Measurements from ENCODE around the gene KIF2C. TPM values are rescaled to one million over a fixed set of nuclear protein-coding genes. Genes with fewer than 3 reads are reported as not detected.

Gene KIF2C
- total RNA-seq, 1 experiment from 2014 or later: 92.6 TPM

DNA sequence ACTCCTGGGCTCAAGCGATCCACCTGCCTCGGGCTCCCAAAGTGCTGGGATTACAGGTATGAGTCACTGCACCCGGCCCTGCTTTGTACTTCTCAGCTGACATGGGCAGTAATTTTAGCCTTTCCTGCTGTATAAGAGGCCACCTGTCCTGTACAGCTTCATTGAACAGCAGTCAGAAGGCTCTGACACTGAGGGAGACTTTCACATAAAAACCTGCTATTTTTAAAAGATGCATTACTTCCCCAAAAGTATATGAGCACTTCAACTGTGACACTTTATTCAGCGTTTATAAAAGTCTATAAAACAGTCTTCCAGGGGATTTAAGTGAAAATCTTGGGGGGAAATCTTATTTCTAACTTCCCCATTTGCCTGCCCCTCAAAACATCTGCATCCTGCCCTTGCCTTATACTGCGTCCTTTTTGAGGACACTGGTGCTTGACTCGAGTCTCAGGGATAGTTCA lies 26.3 kb upstream of the KIF2C start:
- peaks cover 19 to 29% of the 10 kb centered on the region in 2 experiments for H3K4me1 ChIP-seq (ENCODE audit: control insufficient read depth in 1 of 2, insufficient read depth in 2 of 2, low read length in 2 of 2)
- H2AFZ ChIP-seq (ENCODE audit: low read depth, low read length, poor library complexity, severe bottlenecking): no peak overlapping the region
- BruUV-seq (replicated peaks): no TSS peak
- RAD21 ChIA-PET (ENCODE audit: low non-redundant PET in 1 of 2, low total read pairs in 2 of 2, uncharacterized antibody in 2 of 2, unreplicated experiment in 2 of 2): no interaction called here
- H3K36me3 ChIP-seq (ENCODE audit: control insufficient read depth in 1 of 2, insufficient read depth in 2 of 2, low read length in 2 of 2): no peaks in the 10 kb centered on the region
- ATAC-seq (peak; percentile 77), DNase-seq (ENCODE audit: low read depth, low spot score) (no peak)
- 0 out of 2 replicates have a peak, but pooled peaks cover 4% of the 10 kb centered on the region for H3K27me3 ChIP-seq (ENCODE audit: insufficient read depth, low read length)
- H3K9me3 ChIP-seq (ENCODE audit: control insufficient read depth in 1 of 2, insufficient read depth in 1 of 2, low read depth in 1 of 2, low read length in 2 of 2): no peaks in the 10 kb centered on the region
- POLR2A ChIA-PET: interaction anchor here (1.9 to 3.2 kb wide), 2 partner anchors 8 to 106 kb away, joined by 4 to 52 read pairs; no protein-coding TSS in a partner anchor
- no peaks in the 10 kb centered on the region for H4K20me1 ChIP-seq (ENCODE audit: insufficient read depth)
- TF ChIP-seq FOSL1 (IDR thresholded peaks at IDR 0.05; ENCODE audit: low read depth) (peak; percentile 76), SP1 (IDR thresholded peaks at IDR 0.05; ENCODE audit: low read depth) (peak; percentile 26; the same call in 1 of the 2 replicates), TCF7L2 (IDR thresholded peaks at IDR 0.05; ENCODE audit: borderline replicate concordance, extremely low read depth, insufficient read depth, insufficient read length) (peak; percentile 85), JUND (IDR thresholded peaks at IDR 0.05) (peak; percentile 80), POLR2AphosphoS5 (IDR thresholded peaks at IDR 0.05; ENCODE audit: low read depth, low read length) (peak; percentile 14; the same call in 1 of the 2 replicates), ELF1 (IDR thresholded peaks at IDR 0.05; ENCODE audit: borderline replicate concordance, low read depth) (no peak), EZH2phosphoT487 (IDR thresholded peaks at IDR 0.05; ENCODE audit: borderline replicate concordance) (no peak)
- TF ChIP-seq, protein P1, sequence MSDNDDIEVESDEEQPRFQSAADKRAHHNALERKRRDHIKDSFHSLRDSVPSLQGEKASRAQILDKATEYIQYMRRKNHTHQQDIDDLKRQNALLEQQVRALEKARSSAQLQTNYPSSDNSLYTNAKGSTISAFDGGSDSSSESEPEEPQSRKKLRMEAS (IDR thresholded peaks at IDR 0.05): peak; percentile 33; the same call in 1 of the 2 replicates
- CTCF ChIA-PET: interaction anchor here (0.9 kb wide), 1 partner anchor 61 kb away, joined by 3 read pairs; no protein-coding TSS in a partner anchor
- H3K9ac ChIP-seq (ENCODE audit: low read length): no peak overlapping the region
- H3K4me3 ChIP-seq (replicated peaks in 1 of 2; ENCODE audit: low read depth in 1 of 2, low read length in 2 of 2): no peak overlapping the region
- H3K27ac ChIP-seq (ENCODE audit: low read depth, low read length): no peak overlapping the region
- H3K4me2 ChIP-seq (ENCODE audit: low read length): peak overlapping the region; percentile 61
- H3K9me2 ChIP-seq (ENCODE audit: insufficient read depth): no peaks in the 10 kb centered on the region
- intact Hi-C loops (cut with micrococcal nuclease): no loop called here
- no peaks in the 10 kb centered on the region for H3K79me2 ChIP-seq (ENCODE audit: insufficient read depth, low read length)

DNA sequence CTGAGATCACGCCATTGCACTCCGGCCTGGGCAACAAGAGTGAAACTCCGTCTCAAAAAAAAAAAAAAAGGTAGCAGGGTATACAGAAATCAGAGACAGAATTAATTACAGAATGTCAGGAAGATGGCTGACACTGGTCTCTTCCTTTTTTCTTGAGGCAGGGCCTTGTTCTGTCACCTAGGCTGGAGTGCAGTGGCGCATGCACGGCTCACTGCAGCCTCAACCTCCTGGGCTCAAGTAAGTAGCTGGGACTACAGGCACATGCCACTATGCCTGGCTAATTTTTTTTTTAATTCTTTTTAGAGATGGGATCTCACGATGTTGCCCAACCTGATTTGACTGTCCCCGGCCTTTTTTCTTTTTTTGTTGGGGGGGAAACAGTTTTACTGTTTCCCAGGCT lies 25.1 kb upstream of the KIF2C start:
- intact Hi-C loops (cut with micrococcal nuclease): no loop called here
- peak overlapping the region; percentile 42 for H3K4me2 ChIP-seq (ENCODE audit: low read length)
- DNase-seq (ENCODE audit: low read depth, low spot score): no peak
- no peak overlapping the region for H3K9ac ChIP-seq (ENCODE audit: low read length)
- H3K9me2 ChIP-seq (ENCODE audit: insufficient read depth): no peaks in the 10 kb centered on the region
- no peak overlapping the region for H3K4me3 ChIP-seq (replicated peaks in 1 of 2; ENCODE audit: low read depth in 1 of 2, low read length in 2 of 2)
- H3K27me3 ChIP-seq (ENCODE audit: insufficient read depth, low read length): 0 out of 2 replicates have a peak, but pooled peaks cover 4% of the 10 kb centered on the region
- H3K4me1 ChIP-seq (ENCODE audit: control insufficient read depth in 1 of 2, insufficient read depth in 2 of 2, low read length in 2 of 2): peaks cover 16 to 27% of the 10 kb centered on the region in 2 experiments
- no TSS peak for BruUV-seq (replicated peaks)
- CTCF ChIA-PET: interaction anchor here (0.6 to 1.1 kb wide), 2 partner anchors 82 to 687 kb away, joined by 3 to 4 read pairs; no protein-coding TSS in a partner anchor
- ATAC-seq: peak; percentile 20
- H3K27ac ChIP-seq (ENCODE audit: low read depth, low read length): no peak overlapping the region
- no peaks in the 10 kb centered on the region for H3K9me3 ChIP-seq (ENCODE audit: control insufficient read depth in 1 of 2, insufficient read depth in 1 of 2, low read depth in 1 of 2, low read length in 2 of 2)
- peak overlapping the region; percentile 55 for H2AFZ ChIP-seq (ENCODE audit: low read depth, low read length, poor library complexity, severe bottlenecking)
- RAD21 ChIA-PET (ENCODE audit: low non-redundant PET in 1 of 2, low total read pairs in 2 of 2, uncharacterized antibody in 2 of 2, unreplicated experiment in 2 of 2): no interaction called here
- no peaks in the 10 kb centered on the region for H3K36me3 ChIP-seq (ENCODE audit: control insufficient read depth in 1 of 2, insufficient read depth in 2 of 2, low read length in 2 of 2)
- no peaks in the 10 kb centered on the region for H3K79me2 ChIP-seq (ENCODE audit: insufficient read depth, low read length)
- H4K20me1 ChIP-seq (ENCODE audit: insufficient read depth): no peaks in the 10 kb centered on the region
- POLR2A ChIA-PET: no interaction called here
- TF ChIP-seq, protein P2, sequence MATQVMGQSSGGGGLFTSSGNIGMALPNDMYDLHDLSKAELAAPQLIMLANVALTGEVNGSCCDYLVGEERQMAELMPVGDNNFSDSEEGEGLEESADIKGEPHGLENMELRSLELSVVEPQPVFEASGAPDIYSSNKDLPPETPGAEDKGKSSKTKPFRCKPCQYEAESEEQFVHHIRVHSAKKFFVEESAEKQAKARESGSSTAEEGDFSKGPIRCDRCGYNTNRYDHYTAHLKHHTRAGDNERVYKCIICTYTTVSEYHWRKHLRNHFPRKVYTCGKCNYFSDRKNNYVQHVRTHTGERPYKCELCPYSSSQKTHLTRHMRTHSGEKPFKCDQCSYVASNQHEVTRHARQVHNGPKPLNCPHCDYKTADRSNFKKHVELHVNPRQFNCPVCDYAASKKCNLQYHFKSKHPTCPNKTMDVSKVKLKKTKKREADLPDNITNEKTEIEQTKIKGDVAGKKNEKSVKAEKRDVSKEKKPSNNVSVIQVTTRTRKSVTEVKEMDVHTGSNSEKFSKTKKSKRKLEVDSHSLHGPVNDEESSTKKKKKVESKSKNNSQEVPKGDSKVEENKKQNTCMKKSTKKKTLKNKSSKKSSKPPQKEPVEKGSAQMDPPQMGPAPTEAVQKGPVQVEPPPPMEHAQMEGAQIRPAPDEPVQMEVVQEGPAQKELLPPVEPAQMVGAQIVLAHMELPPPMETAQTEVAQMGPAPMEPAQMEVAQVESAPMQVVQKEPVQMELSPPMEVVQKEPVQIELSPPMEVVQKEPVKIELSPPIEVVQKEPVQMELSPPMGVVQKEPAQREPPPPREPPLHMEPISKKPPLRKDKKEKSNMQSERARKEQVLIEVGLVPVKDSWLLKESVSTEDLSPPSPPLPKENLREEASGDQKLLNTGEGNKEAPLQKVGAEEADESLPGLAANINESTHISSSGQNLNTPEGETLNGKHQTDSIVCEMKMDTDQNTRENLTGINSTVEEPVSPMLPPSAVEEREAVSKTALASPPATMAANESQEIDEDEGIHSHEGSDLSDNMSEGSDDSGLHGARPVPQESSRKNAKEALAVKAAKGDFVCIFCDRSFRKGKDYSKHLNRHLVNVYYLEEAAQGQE (IDR thresholded peaks at IDR 0.05; ENCODE audit: low read depth): no peak
- TF ChIP-seq POLR2A (IDR thresholded peaks at IDR 0.05; ENCODE audit: borderline replicate concordance, extremely low read depth, insufficient read depth, insufficient read length) (no peak), SIN3A (IDR thresholded peaks at IDR 0.05; ENCODE audit: low read depth) (no peak), CBX3 (IDR thresholded peaks at IDR 0.05; ENCODE audit: low read depth) (no peak), FOSL1 (IDR thresholded peaks at IDR 0.05; ENCODE audit: low read depth) (no peak), EZH2 (IDR thresholded peaks at IDR 0.05) (no peak), TCF7L2 (IDR thresholded peaks at IDR 0.05; ENCODE audit: borderline replicate concordance, extremely low read depth, insufficient read depth, insufficient read length) (no peak), CEBPB (IDR thresholded peaks at IDR 0.05; ENCODE audit: low read depth) (no peak)
- TF ChIP-seq, protein P3, sequence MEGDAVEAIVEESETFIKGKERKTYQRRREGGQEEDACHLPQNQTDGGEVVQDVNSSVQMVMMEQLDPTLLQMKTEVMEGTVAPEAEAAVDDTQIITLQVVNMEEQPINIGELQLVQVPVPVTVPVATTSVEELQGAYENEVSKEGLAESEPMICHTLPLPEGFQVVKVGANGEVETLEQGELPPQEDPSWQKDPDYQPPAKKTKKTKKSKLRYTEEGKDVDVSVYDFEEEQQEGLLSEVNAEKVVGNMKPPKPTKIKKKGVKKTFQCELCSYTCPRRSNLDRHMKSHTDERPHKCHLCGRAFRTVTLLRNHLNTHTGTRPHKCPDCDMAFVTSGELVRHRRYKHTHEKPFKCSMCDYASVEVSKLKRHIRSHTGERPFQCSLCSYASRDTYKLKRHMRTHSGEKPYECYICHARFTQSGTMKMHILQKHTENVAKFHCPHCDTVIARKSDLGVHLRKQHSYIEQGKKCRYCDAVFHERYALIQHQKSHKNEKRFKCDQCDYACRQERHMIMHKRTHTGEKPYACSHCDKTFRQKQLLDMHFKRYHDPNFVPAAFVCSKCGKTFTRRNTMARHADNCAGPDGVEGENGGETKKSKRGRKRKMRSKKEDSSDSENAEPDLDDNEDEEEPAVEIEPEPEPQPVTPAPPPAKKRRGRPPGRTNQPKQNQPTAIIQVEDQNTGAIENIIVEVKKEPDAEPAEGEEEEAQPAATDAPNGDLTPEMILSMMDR (IDR thresholded peaks at IDR 0.05 in 2 of 3, conservative IDR thresholded peaks at IDR 0.05 in 1 of 3; ENCODE audit: borderline replicate concordance in 1 of 3, insufficient read depth in 1 of 3, low read depth in 2 of 3, low read length in 2 of 3): no peak
- TF ChIP-seq, protein P1 (IDR thresholded peaks at IDR 0.05): no peak
